B cell (primary cell): ENCODE data around the gene EIF2B2. TPM values are rescaled to one million over a fixed set of nuclear protein-coding genes. Genes with fewer than 3 reads are reported as not detected.

Experiments used
- ATAC-seq: fragments of 200-7000 bp; cut with Tn5 transposase; one replicate; pipeline ENCODE4 v1.10.0; 2021; ENCODE audit warnings: low read depth, mild to moderate bottlenecking, moderate number of reproducible peaks, moderate library complexity
- CTCF ChIA-PET: fragments of 350-600 bp; sonication (Branson Sonifier 250); formaldehyde crosslinking; loops from one replicate; lab custom pipeline; 2021; ENCODE audit warnings: antibody characterized with exemption, inconsistent platforms; lab: Charles Lee
- POLR2A ChIA-PET: fragments of 350-600 bp; sonication (Branson Sonifier 250); formaldehyde crosslinking; loops from one replicate; lab custom pipeline; 2021; ENCODE audit warnings: antibody characterized with exemption; lab: Charles Lee
- DNase-seq: peaks from one replicate; pipeline ENCODE4 v3.0.0; 2013
- H2AFZ ChIP-seq: 2 replicates; pipeline ENCODE4 v1.6.1; 2012; ENCODE audit warnings: mild to moderate bottlenecking, low read depth, low read length; ENCODE audit not compliant: insufficient read depth, poor library complexity, severe bottlenecking
- H3K27ac ChIP-seq, 2 donors: 1 replicate in 1 of 2; 2 replicates in 1 of 2; pipeline ENCODE4 v1.5.1; 2012 to 2013; ENCODE audit warnings: low read length in 2 of 2, mild to moderate bottlenecking in 2 of 2, moderate library complexity in 1 of 2
- H3K27me3 ChIP-seq, 4 experiments: fragments of 200-600 bp in 1 of 4; sonication (generic) in 1 of 4; replicated peaks in 1 of 4; 1 replicate in 2 of 4; 2 replicates in 2 of 4; pipeline versions ENCODE4 v1.6.1 to v1.7.0; 2013 to 2016; ENCODE audit warnings: low read length in 3 of 4, mild to moderate bottlenecking in 2 of 4, mixed read lengths in 1 of 4, moderate library complexity in 1 of 4; ENCODE audit not compliant: insufficient read depth in 4 of 4, control insufficient read depth in 3 of 4; ENCODE audit errors: control extremely low read depth in 1 of 4
- H3K36me3 ChIP-seq, 2 experiments: replicated peaks in 1 of 2; 1 replicate in 1 of 2; 2 replicates in 1 of 2; pipeline versions ENCODE4 v1.6.1 to v1.7.1; 2013; ENCODE audit warnings: low read length in 1 of 2; ENCODE audit not compliant: insufficient read depth in 2 of 2, control insufficient read depth in 1 of 2; ENCODE audit errors: control extremely low read depth in 1 of 2, extremely low read depth in 1 of 2
- H3K4me1 ChIP-seq, 2 donors: fragments of 200-600 bp in 1 of 2; sonication (generic) in 1 of 2; 1 replicate in 1 of 2; 2 replicates in 1 of 2; pipeline versions ENCODE4 v1.5.1 to v1.6.1; 2013 to 2017; ENCODE audit warnings: low read length in 2 of 2; ENCODE audit not compliant: control insufficient read depth in 2 of 2, insufficient read depth in 2 of 2
- H3K4me2 ChIP-seq: replicated peaks from 2 replicates; pipeline ENCODE3; 2012; ENCODE audit warnings: mild to moderate bottlenecking, low read depth, low read length; ENCODE audit not compliant: poor library complexity, severe bottlenecking
- H3K4me3 ChIP-seq, 5 experiments: fragments of 200-600 bp in 1 of 5; sonication (generic) in 1 of 5; 1 replicate in 3 of 5; 2 replicates in 2 of 5; pipeline versions ENCODE4 v1.5.1 to v1.7.0; 2011 to 2016; ENCODE audit warnings: low read length in 4 of 5, mild to moderate bottlenecking in 4 of 5, low read depth in 2 of 5, control low read depth in 1 of 5, moderate library complexity in 1 of 5; ENCODE audit not compliant: insufficient read depth in 1 of 5; ENCODE audit errors: control extremely low read depth in 1 of 5, extremely low read depth in 1 of 5
- H3K79me2 ChIP-seq: fragments of 200-600 bp; sonication (generic); one replicate; pipeline ENCODE4 v1.6.0; 2016; ENCODE audit warnings: low read length; ENCODE audit not compliant: control insufficient read depth, insufficient read depth
- H3K9ac ChIP-seq: fragments of 200-600 bp; sonication (generic); 2 replicates; pipeline ENCODE4 v1.6.1; 2017; ENCODE audit warnings: mild to moderate bottlenecking, low read length, moderate library complexity
- H3K9me3 ChIP-seq, 3 donors: one replicate each; pipeline versions ENCODE4 v1.6.1 to v1.7.1; 2013; ENCODE audit warnings: low read length in 2 of 3; ENCODE audit not compliant: control insufficient read depth in 2 of 3, insufficient read depth in 1 of 3; ENCODE audit errors: control extremely low read depth in 1 of 3
- H4K20me1 ChIP-seq: 2 replicates; pipeline ENCODE4 v1.6.0; 2012; ENCODE audit warnings: mild to moderate bottlenecking, low read length; ENCODE audit not compliant: insufficient read depth, control insufficient read depth, poor library complexity, severe bottlenecking
- H3K27ac Mint-ChIP-seq: one replicate; pipeline ENCODE4 v1.8.0; 2021; ENCODE audit warnings: mixed read lengths
- H3K27me3 Mint-ChIP-seq: one replicate; pipeline ENCODE4 v1.8.0; 2021; ENCODE audit warnings: mixed read lengths
- H3K4me1 Mint-ChIP-seq: one replicate; pipeline ENCODE4 v1.8.0; 2021; ENCODE audit warnings: mixed read lengths
- H3K4me3 Mint-ChIP-seq: one replicate; pipeline ENCODE4 v1.8.0; 2021; ENCODE audit warnings: mixed read lengths
- H3K9me3 Mint-ChIP-seq: one replicate; pipeline ENCODE4 v1.8.0; 2022; ENCODE audit warnings: mixed read lengths; ENCODE audit not compliant: insufficient read depth
- CTCF ChIP-seq: fragments of 200-600 bp; IDR thresholded peaks from one replicate; pipeline ENCODE4 v1.8.0; 2022; ENCODE audit warnings: antibody characterized with exemption, mild to moderate bottlenecking
- EZH2 ChIP-seq: IDR thresholded peaks from 2 replicates; pipeline ENCODE4 v1.6.1; 2012; ENCODE audit warnings: borderline replicate concordance, low read depth, mild to moderate bottlenecking, moderate library complexity, low read length; ENCODE audit not compliant: insufficient read depth, poor library complexity, severe bottlenecking
- WGBS: methylation state at CpG from one replicate; pipeline ENCODE4 v1.1.5; 2013; ENCODE audit warnings: missing lambda C conversion rate; ENCODE audit not compliant: insufficient coverage; 5-methylcytosine and 5-hydroxymethylcytosine counted together
- intact Hi-C: fragments of 100-400 bp; cut with micrococcal nuclease; formaldehyde crosslinking; loops from one replicate; pipeline ENCODE4 v1.10.0; 2022
- polyA plus RNA-seq: library from polyadenylated mRNA; depleted of rRNA; stranded (reverse); fragments of >200 nt; gene quantifications from 2 replicates; pipeline ENCODE4 v1.2.3, GENCODE V29; 2012
- total RNA-seq, 2 donors: library from RNA; stranded (reverse); fragments of 120-200 nt in 1 of 2; gene quantifications; 1 replicate in 1 of 2; 2 replicates in 1 of 2; pipeline versions ENCODE4 v1.2.3 to v1.2.4, GENCODE V29; 2013 to 2022

EIF2B2 gene
- total and polyA plus RNA-seq, 2 donors (not counting 1 experiment from before 2014, with no cell fraction given) = 25.5 to 27.6 TPM

- Histone ChIP-seq H4K20me1 (no peaks in the 10 kb centered on the region), H2AFZ (peak overlapping the region; percentile 87), H3K9ac (peak overlapping the region; percentile 67), H3K79me2 (no peaks in the 10 kb centered on the region), H3K4me1 (peaks cover 5 to 12% of the 10 kb centered on the region in 2 donors), H3K36me3 (no peaks in the 10 kb centered on the region), H3K27ac (no peak overlapping the region), H3K4me2 (peak overlapping the region; percentile 94), H3K27me3 (peaks cover 0 to 39% (median 8%) of the 10 kb centered on the region in 4 experiments), H3K4me3 (peak overlapping the region in 4 of 5 experiments; percentile 25 to 66 (median 57)), H3K9me3 (peaks cover 0 to 4% (median 0%) of the 10 kb centered on the region in 3 donors)
- 0% methylated on average over 3 of the region's 3 CpGs for WGBS
- ChIA-PET CTCF (interaction anchor here (1.2 to 1.3 kb wide), 2 partner anchors 13 to 134 kb away, joined by 3 read pairs; no protein-coding TSS in a partner anchor), POLR2A (interaction anchor here (1.0 kb wide), 1 partner anchor 13 kb away, joined by 3 read pairs; no protein-coding TSS in a partner anchor)
- TF ChIP-seq EZH2 (no peak), CTCF (no peak)
- Mint-ChIP-seq H3K9me3 (no peaks in the 10 kb centered on the region), H3K27ac (no peak overlapping the region), H3K4me1 (peaks cover 1% of the 10 kb centered on the region), H3K4me3 (peak overlapping the region; percentile 67), H3K27me3 (peaks cover 10% of the 10 kb centered on the region)
- ATAC-seq (no peak), DNase-seq (no peak)
- intact Hi-C loops = no loop called here
These were observed 47.8 kb upstream of the EIF2B2 start for GRCh38 chr14:74954947-74955228.

GRCh38 chr14:74955229-74956026 lies 47.3 kb upstream of the EIF2B2 start, which contains the start of gene PGF:
TSS of gene PGF (minus strand) at chr14:74955597. CDS start at chr14:74955242, 355 bp downstream.
- Histone ChIP-seq H3K27me3 (peaks cover 0 to 39% (median 8%) of the 10 kb centered on the region in 4 experiments), H3K9ac (peak within 1 kb of the TSS; percentile 67), H3K79me2 (no peaks in the 10 kb centered on the region), H3K4me3 (peak within 1 kb of the TSS in 4 of 5 experiments; percentile 25 to 66 (median 57)), H3K4me2 (peak within 1 kb of the TSS; percentile 94), H3K4me1 (peaks cover 5 to 12% of the 10 kb centered on the region in 2 donors), H2AFZ (peak within 1 kb of the TSS; percentile 87), H4K20me1 (no peaks in the 10 kb centered on the region), H3K9me3 (peaks cover 0 to 4% (median 0%) of the 10 kb centered on the region in 3 donors), H3K27ac (no peak within 1 kb of the TSS), H3K36me3 (no peaks in the 10 kb centered on the region)
- Mint-ChIP-seq H3K4me1 (peaks cover 1% of the 10 kb centered on the region), H3K4me3 (peak within 1 kb of the TSS; percentile 67), H3K27ac (no peak within 1 kb of the TSS), H3K9me3 (no peaks in the 10 kb centered on the region), H3K27me3 (peaks cover 10% of the 10 kb centered on the region)
- peak; percentile 74 for ATAC-seq
- peak; percentile 57 for DNase-seq
- POLR2A ChIA-PET = interaction anchor here (1.0 kb wide), 1 partner anchor 14 kb away, joined by 3 read pairs; no protein-coding TSS in a partner anchor
- CTCF ChIA-PET = interaction anchor here (1.2 to 1.3 kb wide), 2 partner anchors 14 to 133 kb away, joined by 3 read pairs; no protein-coding TSS in a partner anchor
- WGBS = 8% methylated on average over 71 of the region's 73 CpGs
- intact Hi-C loops = no loop called here
- no peak for TF ChIP-seq EZH2
- no peak for TF ChIP-seq CTCF
